H1 (cell line): Measurements from ENCODE around the gene SYF2. TPM values are rescaled to one million over a fixed set of nuclear protein-coding genes. Genes with fewer than 3 reads are reported as not detected.

Experiments used
- BACH1 ChIP-seq: IDR thresholded peaks from 2 replicates; pipeline ENCODE4 v1.6.1; 2012; ENCODE audit warnings: low read length, improper control_type of control experiment
- CHD1 ChIP-seq: IDR thresholded peaks from 2 replicates; pipeline ENCODE4 v1.6.1; 2012; ENCODE audit warnings: low read depth, low read length, improper control_type of control experiment
- EZH2 ChIP-seq: fragments of 200-600 bp; sonication (generic); IDR thresholded peaks from 2 replicates; pipeline ENCODE4 v1.7.1; 2012; ENCODE audit warnings: low read depth, mild to moderate bottlenecking, moderate library complexity, low read length, inconsistent platforms; ENCODE audit not compliant: severe bottlenecking
- FOSL1 ChIP-seq: IDR thresholded peaks from 2 replicates; pipeline ENCODE4 v1.6.1; 2011; ENCODE audit warnings: mild to moderate bottlenecking, low read depth, low read length, moderate library complexity; ENCODE audit not compliant: insufficient read depth
- GTF2F1 ChIP-seq: IDR thresholded peaks from 2 replicates; pipeline ENCODE4 v1.6.1; 2012; ENCODE audit warnings: low read depth, low read length, improper control_type of control experiment, borderline replicate concordance
- HDAC6 ChIP-seq: IDR thresholded peaks from one replicate; pipeline ENCODE4 v1.7.1; 2012; ENCODE audit warnings: low read depth, mild to moderate bottlenecking, inconsistent platforms, low read length, moderate library complexity
- KDM4A ChIP-seq: IDR thresholded peaks from one replicate; pipeline ENCODE4 v1.7.1; 2012; ENCODE audit warnings: low read depth, mild to moderate bottlenecking, moderate library complexity, low read length, inconsistent platforms; ENCODE audit not compliant: severe bottlenecking
- KDM5A ChIP-seq: fragments of 200-600 bp; IDR thresholded peaks from 2 replicates; pipeline ENCODE4 v1.7.1; 2012; ENCODE audit warnings: mild to moderate bottlenecking, low read length, inconsistent platforms, mixed read lengths
- MAFK ChIP-seq: IDR thresholded peaks from 2 replicates; pipeline ENCODE4 v1.6.1; 2012; ENCODE audit warnings: low read depth, mild to moderate bottlenecking, improper control_type of control experiment, low read length
- MAX ChIP-seq: IDR thresholded peaks from 2 replicates; pipeline ENCODE4 v1.6.1; 2012; ENCODE audit warnings: inconsistent platforms
- PHF8 ChIP-seq: fragments of 200-600 bp; sonication (generic); conservative IDR thresholded peaks from 2 replicates; pipeline ENCODE4 v1.7.1; 2012; ENCODE audit warnings: low read depth, mild to moderate bottlenecking, inconsistent platforms, low read length, moderate library complexity
- POLR2A ChIP-seq, 2 experiments: IDR thresholded peaks; 1 replicate in 1 of 2; 2 replicates in 1 of 2; pipeline ENCODE4 v1.6.1; 2011; ENCODE audit warnings: low read depth in 2 of 2, low read length in 2 of 2, mild to moderate bottlenecking in 2 of 2; ENCODE audit errors: control extremely low read depth in 1 of 2
- POU5F1 ChIP-seq: IDR thresholded peaks from 2 replicates; pipeline ENCODE4 v1.6.1; 2011; ENCODE audit warnings: low read depth, mild to moderate bottlenecking, low read length, moderate library complexity
- RFX5 ChIP-seq: IDR thresholded peaks from 2 replicates; pipeline ENCODE4 v1.6.1; 2011; ENCODE audit warnings: low read depth, low read length, improper control_type of control experiment, borderline replicate concordance
- SIX5 ChIP-seq: IDR thresholded peaks from 2 replicates; pipeline ENCODE4 v1.6.1; 2011; ENCODE audit warnings: mild to moderate bottlenecking, low read depth, low read length
- SRF ChIP-seq: IDR thresholded peaks from 2 replicates; pipeline ENCODE4 v1.6.1; 2011; ENCODE audit warnings: mild to moderate bottlenecking, low read depth, low read length, moderate library complexity
- TAF7 ChIP-seq: optimal IDR thresholded peaks from 2 replicates; pipeline ENCODE3; 2011; ENCODE audit warnings: low read depth, mild to moderate bottlenecking, inconsistent platforms, low read length, moderate library complexity, borderline replicate concordance
- polyA plus RNA-seq, 7 experiments: library from polyadenylated mRNA; depleted of rRNA in 3 of 7; stranded (reverse) in 5 of 7; unstranded in 2 of 7; fragments of >200 nt in 5 of 7; fragments of 200-250 nt in 2 of 7; gene quantifications; 1 replicate in 5 of 7; 2 replicates in 1 of 7; 4 replicates in 1 of 7; pipeline versions ENCODE4 v1.2.1 to v1.2.3, GENCODE V29; 2011 to 2013; ENCODE audit warnings: missing spikeins in 2 of 7, mixed read lengths in 2 of 7
- total RNA-seq: library from RNA; stranded (reverse); fragmentation: NEBNext Ultra II Directional; extraction: Animal tissue kit (Norgen Biotek cat#: 25700); gene quantifications from 2 replicates; pipeline ENCODE4 v1.2.1, GENCODE V29; 2021

Gene SYF2
- total and polyA plus RNA-seq, 2 of the 8 experiments (the other 6 are each of a cell fraction or from before 2014, with no cell fraction given): 7.5 to 33.0 TPM

- TF ChIP-seq BACH1 (peak; percentile 55; the same call in 1 of the 2 replicates), CHD1 (no peak), TAF7 (peak; percentile 83), RFX5 (no peak), POLR2A (IDR thresholded peaks at IDR 0.05; ENCODE audit: control extremely low read depth in 1 of 2, low read depth in 2 of 2, low read length in 2 of 2) (peak; percentile 96 to 99), POU5F1 (no peak), PHF8 (peak; percentile 97), KDM4A (peak; percentile 79), EZH2 (no peak), SIX5 (no peak), HDAC6 (no peak), GTF2F1 (0 out of 2 replicates have a peak, but pooled peaks have one; percentile 24), FOSL1 (no peak), SRF (no peak), MAX (no peak), KDM5A (0 out of 2 replicates have a peak, but pooled peaks have one; percentile 50), MAFK (no peak)
Measured at GRCh38 chr1:25247024-25247828, 14.9 kb upstream of the SYF2 start, which contains the start of gene RSRP1 (continued).
